ENCODE measurements around the gene RNF115. TPM values are rescaled to one million over a fixed set of nuclear protein-coding genes. Genes with fewer than 3 reads are reported as not detected.

Gene RNF115
- total and polyA plus RNA-seq, 2 donors (not counting 1 experiment from before 2014, with no cell fraction given): 4.6 to 19.8 TPM

DNA sequence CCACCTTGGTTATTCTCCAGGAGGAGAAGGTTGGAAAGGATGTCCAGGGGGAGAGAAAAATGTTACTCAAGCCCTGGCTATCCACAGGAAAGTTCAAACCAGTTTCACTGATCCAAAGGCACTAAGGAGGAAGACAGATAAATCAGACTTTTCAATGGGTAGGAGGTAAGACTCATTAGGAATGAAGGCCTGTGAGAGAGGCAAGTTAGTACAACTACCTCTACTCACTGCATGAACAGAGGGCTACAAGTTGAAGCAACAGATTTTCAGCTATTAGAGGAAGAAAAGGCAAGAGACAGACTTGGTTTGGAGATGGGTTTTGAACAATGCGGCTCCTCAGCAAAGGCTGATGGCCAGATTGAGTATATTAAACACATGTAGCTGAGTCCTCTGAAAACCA is 87.7 kb downstream of the RNF115 start:
- H3K36me3 ChIP-seq (replicated peaks in 1 of 2; ENCODE audit: control extremely low read depth in 1 of 2, control insufficient read depth in 1 of 2, extremely low read depth in 1 of 2, insufficient read depth in 2 of 2, low read length in 1 of 2): peaks cover 0 to 3% of the 10 kb centered on the region in 2 experiments
- ChIA-PET POLR2A (no interaction called here), CTCF (interaction anchor here (0.6 kb wide), 1 partner anchor 20 kb away, joined by 3 read pairs; no protein-coding TSS in a partner anchor)
- H3K27ac ChIP-seq (ENCODE audit: low read length in 2 of 2): no peak overlapping the region
- no peak overlapping the region for H2AFZ ChIP-seq (ENCODE audit: insufficient read depth, low read depth, low read length, poor library complexity, severe bottlenecking)
- no peak overlapping the region for H3K9ac ChIP-seq (ENCODE audit: low read length)
- H3K4me2 ChIP-seq (replicated peaks; ENCODE audit: low read depth, low read length, poor library complexity, severe bottlenecking): no peak overlapping the region
- TF ChIP-seq EZH2 (IDR thresholded peaks at IDR 0.05; ENCODE audit: borderline replicate concordance, insufficient read depth, low read depth, low read length, poor library complexity, severe bottlenecking): no peak
- no peak for TF ChIP-seq CTCF (IDR thresholded peaks at IDR 0.05)
- no peaks in the 10 kb centered on the region for H4K20me1 ChIP-seq (ENCODE audit: control insufficient read depth, insufficient read depth, low read length, poor library complexity, severe bottlenecking)
- no peak overlapping the region for H3K27ac Mint-ChIP-seq
- no peaks in the 10 kb centered on the region for H3K4me1 ChIP-seq (ENCODE audit: control insufficient read depth in 2 of 2, insufficient read depth in 2 of 2, low read length in 2 of 2)
- H3K27me3 ChIP-seq (replicated peaks in 1 of 4; ENCODE audit: control extremely low read depth in 1 of 4, control insufficient read depth in 3 of 4, insufficient read depth in 4 of 4, low read length in 3 of 4): no peaks in the 10 kb centered on the region
- intact Hi-C loops (cut with micrococcal nuclease): no loop called here
- H3K4me1 Mint-ChIP-seq: peaks cover 2% of the 10 kb centered on the region
- H3K9me3 Mint-ChIP-seq (ENCODE audit: insufficient read depth): no peaks in the 10 kb centered on the region
- no CpG with 5 or more reads among the region's 1 CpG for WGBS (ENCODE audit: insufficient coverage)
- ATAC-seq (ENCODE audit: low read depth) (no peak), DNase-seq (no peak)
- no peak overlapping the region for H3K4me3 Mint-ChIP-seq
- H3K79me2 ChIP-seq (ENCODE audit: control insufficient read depth, insufficient read depth, low read length): no peaks in the 10 kb centered on the region
- no peak overlapping the region for H3K4me3 ChIP-seq (ENCODE audit: control extremely low read depth in 1 of 5, extremely low read depth in 1 of 5, insufficient read depth in 1 of 5, low read depth in 2 of 5, low read length in 4 of 5)
- H3K27me3 Mint-ChIP-seq: no peaks in the 10 kb centered on the region
- H3K9me3 ChIP-seq (ENCODE audit: control extremely low read depth in 1 of 3, control insufficient read depth in 2 of 3, insufficient read depth in 1 of 3, low read length in 2 of 3): no peaks in the 10 kb centered on the region

DNA sequence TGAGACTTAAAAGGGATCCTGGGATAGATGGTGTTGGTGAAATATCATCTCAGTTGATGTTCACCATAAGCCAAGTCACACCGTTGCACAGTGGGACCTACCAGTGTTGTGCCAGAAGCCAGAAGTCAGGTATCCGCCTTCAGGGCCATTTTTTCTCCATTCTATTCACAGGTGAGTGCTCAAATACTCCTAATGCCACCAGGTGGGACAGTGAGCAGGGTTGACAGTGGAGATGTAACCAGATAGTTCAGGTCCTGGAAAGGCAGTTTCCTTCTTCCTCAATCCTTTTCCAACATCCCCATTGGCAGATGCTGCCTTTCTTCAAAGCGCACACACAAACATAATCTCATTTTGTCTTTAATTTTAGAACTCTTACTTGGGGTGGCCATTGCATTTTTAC is 93.0 kb downstream of the RNF115 start:
- Histone ChIP-seq H4K20me1 (ENCODE audit: control insufficient read depth, insufficient read depth, low read length, poor library complexity, severe bottlenecking) (no peaks in the 10 kb centered on the region), H3K79me2 (ENCODE audit: control insufficient read depth, insufficient read depth, low read length) (no peaks in the 10 kb centered on the region), H3K36me3 (replicated peaks in 1 of 2; ENCODE audit: control extremely low read depth in 1 of 2, control insufficient read depth in 1 of 2, extremely low read depth in 1 of 2, insufficient read depth in 2 of 2, low read length in 1 of 2) (peaks cover 0 to 1% of the 10 kb centered on the region in 2 experiments), H3K9me3 (ENCODE audit: control extremely low read depth in 1 of 3, control insufficient read depth in 2 of 3, insufficient read depth in 1 of 3, low read length in 2 of 3) (no peaks in the 10 kb centered on the region), H3K4me1 (ENCODE audit: control insufficient read depth in 2 of 2, insufficient read depth in 2 of 2, low read length in 2 of 2) (no peaks in the 10 kb centered on the region), H2AFZ (ENCODE audit: insufficient read depth, low read depth, low read length, poor library complexity, severe bottlenecking) (no peak overlapping the region), H3K9ac (ENCODE audit: low read length) (no peak overlapping the region), H3K27ac (ENCODE audit: low read length in 2 of 2) (no peak overlapping the region), H3K27me3 (replicated peaks in 1 of 4; ENCODE audit: control extremely low read depth in 1 of 4, control insufficient read depth in 3 of 4, insufficient read depth in 4 of 4, low read length in 3 of 4) (no peaks in the 10 kb centered on the region), H3K4me2 (replicated peaks; ENCODE audit: low read depth, low read length, poor library complexity, severe bottlenecking) (no peak overlapping the region), H3K4me3 (ENCODE audit: control extremely low read depth in 1 of 5, extremely low read depth in 1 of 5, insufficient read depth in 1 of 5, low read depth in 2 of 5, low read length in 4 of 5) (no peak overlapping the region)
- no peak for DNase-seq
- no peak for ATAC-seq (ENCODE audit: low read depth)
- ChIA-PET POLR2A (no interaction called here), CTCF (no interaction called here)
- no peak overlapping the region for H3K27ac Mint-ChIP-seq
- intact Hi-C loops (cut with micrococcal nuclease): no loop called here
- H3K4me1 Mint-ChIP-seq: peaks cover 2% of the 10 kb centered on the region
- H3K9me3 Mint-ChIP-seq (ENCODE audit: insufficient read depth): no peaks in the 10 kb centered on the region
- no peak overlapping the region for H3K4me3 Mint-ChIP-seq
- 100% methylated on average over 1 of the region's 3 CpGs for WGBS (ENCODE audit: insufficient coverage)
- no peaks in the 10 kb centered on the region for H3K27me3 Mint-ChIP-seq
- TF ChIP-seq EZH2 (IDR thresholded peaks at IDR 0.05; ENCODE audit: borderline replicate concordance, insufficient read depth, low read depth, low read length, poor library complexity, severe bottlenecking): no peak
- TF ChIP-seq CTCF (IDR thresholded peaks at IDR 0.05): no peak
